CD14-positive monocyte (primary cell): ENCODE measurements around the gene ECEL1. TPM values are rescaled to one million over a fixed set of nuclear protein-coding genes. Genes with fewer than 3 reads are reported as not detected.

ENCODE experiments used
- DNase-seq, 3 donors: peaks; one replicate each; pipeline ENCODE4 v3.0.0-alpha.2; 2011 to 2022
- H2AFZ ChIP-seq: 2 replicates; pipeline ENCODE4 v1.6.0; 2012; ENCODE audit warnings: mild to moderate bottlenecking, low read depth, low read length, inconsistent platforms; ENCODE audit not compliant: insufficient read depth, poor library complexity, severe bottlenecking
- H3K27ac ChIP-seq, 2 donors: 1 replicate in 1 of 2; 2 replicates in 1 of 2; pipeline ENCODE4 v1.5.1; 2012 to 2013; ENCODE audit warnings: low read length in 2 of 2, control low read depth in 1 of 2, inconsistent platforms in 1 of 2, low read depth in 1 of 2, mild to moderate bottlenecking in 1 of 2
- H3K27me3 ChIP-seq, 2 donors: one replicate each; pipeline versions ENCODE4 v1.6.0 to v1.6.1; 2011 to 2013; ENCODE audit warnings: low read length in 2 of 2; ENCODE audit not compliant: control insufficient read depth in 2 of 2, insufficient read depth in 2 of 2
- H3K36me3 ChIP-seq, 2 donors: replicated peaks in 1 of 2; 1 replicate in 1 of 2; 2 replicates in 1 of 2; pipeline versions ENCODE4 v1.5.1 to v1.6.1; 2012 to 2013; ENCODE audit warnings: low read length in 2 of 2, control low read depth in 1 of 2, inconsistent platforms in 1 of 2, mild to moderate bottlenecking in 1 of 2; ENCODE audit not compliant: insufficient read depth in 2 of 2, control insufficient read depth in 1 of 2
- H3K4me1 ChIP-seq, 2 donors: 1 replicate in 1 of 2; 2 replicates in 1 of 2; pipeline versions ENCODE4 v1.5.1 to v1.6.1; 2012 to 2013; ENCODE audit warnings: low read length in 2 of 2, control low read depth in 1 of 2, inconsistent platforms in 1 of 2, mild to moderate bottlenecking in 1 of 2, moderate library complexity in 1 of 2; ENCODE audit not compliant: insufficient read depth in 2 of 2, control insufficient read depth in 1 of 2
- H3K4me2 ChIP-seq: replicated peaks from 2 replicates; pipeline ENCODE3; 2012; ENCODE audit warnings: low read length, moderate library complexity, mild to moderate bottlenecking; ENCODE audit not compliant: poor library complexity, severe bottlenecking; ENCODE audit errors: extremely low read depth
- H3K4me3 ChIP-seq, 3 experiments: fragments of 200-600 bp in 1 of 3; sonication (generic) in 1 of 3; replicated peaks in 1 of 3; 1 replicate in 2 of 3; 2 replicates in 1 of 3; pipeline ENCODE4 v1.5.1; 2011 to 2013; ENCODE audit warnings: low read length in 3 of 3, mild to moderate bottlenecking in 3 of 3, control low read depth in 2 of 3, low read depth in 2 of 3, inconsistent platforms in 1 of 3, moderate library complexity in 1 of 3
- H3K79me2 ChIP-seq: 2 replicates; pipeline ENCODE4 v1.6.0; 2012; ENCODE audit warnings: mild to moderate bottlenecking, control low read depth, inconsistent platforms, low read length, moderate library complexity; ENCODE audit not compliant: insufficient read depth
- H3K9ac ChIP-seq: 2 replicates; pipeline ENCODE4 v1.6.0; 2017; ENCODE audit warnings: low read length, mild to moderate bottlenecking; ENCODE audit not compliant: insufficient read depth, poor library complexity, severe bottlenecking
- H3K9me3 ChIP-seq, 2 donors: replicated peaks in 1 of 2; 1 replicate in 1 of 2; 2 replicates in 1 of 2; pipeline versions ENCODE4 v1.5.1 to v1.6.1; 2012 to 2013; ENCODE audit warnings: low read length in 2 of 2, control low read depth in 1 of 2; ENCODE audit not compliant: control insufficient read depth in 1 of 2, insufficient read depth in 1 of 2
- H4K20me1 ChIP-seq: 2 replicates; pipeline ENCODE4 v1.6.0; 2012; ENCODE audit warnings: mild to moderate bottlenecking, low read length, control low read depth, moderate library complexity; ENCODE audit not compliant: insufficient read depth
- H3K27ac Mint-ChIP-seq, 7 donors: one replicate each; pipeline ENCODE4 v1.8.0; 2020; ENCODE audit warnings: mild to moderate bottlenecking in 7 of 7, mixed read lengths in 7 of 7, moderate library complexity in 6 of 7, inconsistent platforms in 2 of 7
- H3K27me3 Mint-ChIP-seq, 3 donors: one replicate each; pipeline ENCODE4 v1.8.0; 2021 to 2022; ENCODE audit warnings: low read depth in 3 of 3, mild to moderate bottlenecking in 3 of 3, mixed read lengths in 3 of 3, moderate library complexity in 3 of 3, inconsistent platforms in 1 of 3
- H3K36me3 Mint-ChIP-seq, 2 donors: one replicate each; pipeline ENCODE4 v1.8.0; 2020; ENCODE audit warnings: mixed read lengths in 2 of 2, inconsistent platforms in 1 of 2, mild to moderate bottlenecking in 1 of 2
- H3K4me1 Mint-ChIP-seq: one replicate; pipeline ENCODE4 v1.8.0; 2020; ENCODE audit warnings: mild to moderate bottlenecking, mixed read lengths
- H3K4me3 Mint-ChIP-seq, 2 donors: one replicate each; pipeline ENCODE4 v1.8.0; 2020; ENCODE audit warnings: mild to moderate bottlenecking in 2 of 2, mixed read lengths in 2 of 2, moderate library complexity in 1 of 2
- H3K9me3 Mint-ChIP-seq, 7 donors: one replicate each; pipeline ENCODE4 v1.8.0; 2020 to 2022; ENCODE audit warnings: mixed read lengths in 7 of 7, mild to moderate bottlenecking in 6 of 7, moderate library complexity in 6 of 7, inconsistent platforms in 2 of 7
- CTCF ChIP-seq: fragments of 200-600 bp; IDR thresholded peaks from one replicate; pipeline ENCODE4 v1.8.0; 2022; ENCODE audit warnings: antibody characterized with exemption, mild to moderate bottlenecking
- WGBS: methylation state at CpG from one replicate; pipeline ENCODE4 v1.1.5; 2013; ENCODE audit warnings: missing lambda C conversion rate; ENCODE audit not compliant: insufficient coverage; 5-methylcytosine and 5-hydroxymethylcytosine counted together
- intact Hi-C, 2 donors: fragments of 100-400 bp; cut with micrococcal nuclease; formaldehyde crosslinking; loops; one replicate each; pipeline versions ENCODE4 v1.15.0 to v1.15.1; 2023
- polyA plus RNA-seq, 3 donors: library from polyadenylated mRNA; depleted of rRNA in 1 of 3; unstranded in 2 of 3; stranded (reverse) in 1 of 3; fragments of 300-500 nt in 2 of 3; fragments of >200 nt in 1 of 3; fragmentation: Illumina TruSeq in 2 of 3; gene quantifications; 1 replicate in 2 of 3; 2 replicates in 1 of 3; pipeline ENCODE4 v1.2.3, GENCODE V29; 2012 to 2021

ECEL1 gene
- polyA plus RNA-seq, 3 donors, result not detected

GRCh38 chr2:232501331-232501771, 13.7 kb upstream of the ECEL1 start:
- no peak overlapping the region for H3K27ac ChIP-seq
- peaks cover 0 to 6% (median 0%) of the 10 kb centered on the region in 7 donors for H3K9me3 Mint-ChIP-seq
- no peak overlapping the region for H3K9ac ChIP-seq
- no peaks in the 10 kb centered on the region for H3K4me1 ChIP-seq
- H3K4me3 ChIP-seq, result no peak overlapping the region
- H3K36me3 Mint-ChIP-seq, result no peaks in the 10 kb centered on the region
- DNase-seq, result no peak
- H3K4me3 Mint-ChIP-seq, result no peak overlapping the region
- H3K4me1 Mint-ChIP-seq, result peaks cover 2% of the 10 kb centered on the region
- peaks cover 15 to 40% of the 10 kb centered on the region in 2 donors for H3K27me3 ChIP-seq
- no peaks in the 10 kb centered on the region for H3K79me2 ChIP-seq
- H4K20me1 ChIP-seq, result no peaks in the 10 kb centered on the region
- H3K27ac Mint-ChIP-seq, result no peak overlapping the region
- WGBS, result no CpG with 5 or more reads among the region's 9 CpGs
- peaks cover 0 to 11% of the 10 kb centered on the region in 2 donors for H3K9me3 ChIP-seq
- no peak overlapping the region for H2AFZ ChIP-seq
- no peak overlapping the region for H3K4me2 ChIP-seq
- intact Hi-C loops, result no loop called here
- no peaks in the 10 kb centered on the region for H3K36me3 ChIP-seq
- peaks cover 45 to 66% (median 54%) of the 10 kb centered on the region in 3 donors for H3K27me3 Mint-ChIP-seq
- TF ChIP-seq CTCF, result no peak

GRCh38 chr2:232498452-232498851, 10.8 kb upstream of the ECEL1 start:
- 92% methylated on average over 1 of the region's 3 CpGs for WGBS
- Mint-ChIP-seq H3K27me3 (peaks cover 23 to 39% (median 37%) of the 10 kb centered on the region in 3 donors), H3K36me3 (no peaks in the 10 kb centered on the region), H3K4me1 (peaks cover 2% of the 10 kb centered on the region), H3K9me3 (peaks cover 0 to 3% (median 0%) of the 10 kb centered on the region in 7 donors), H3K4me3 (no peak overlapping the region), H3K27ac (no peak overlapping the region)
- H3K79me2 ChIP-seq, result no peaks in the 10 kb centered on the region
- no peaks in the 10 kb centered on the region for H3K4me1 ChIP-seq
- DNase-seq, result no peak
- H3K36me3 ChIP-seq, result no peaks in the 10 kb centered on the region
- no peak overlapping the region for H3K27ac ChIP-seq
- TF ChIP-seq CTCF, result no peak
- no peaks in the 10 kb centered on the region for H3K9me3 ChIP-seq
- H3K4me3 ChIP-seq, result no peak overlapping the region
- no peak overlapping the region for H2AFZ ChIP-seq
- no peaks in the 10 kb centered on the region for H4K20me1 ChIP-seq
- H3K9ac ChIP-seq, result no peak overlapping the region
- intact Hi-C loops, result no loop called here
- no peak overlapping the region for H3K4me2 ChIP-seq
- H3K27me3 ChIP-seq, result peaks cover under 1 to 21% of the 10 kb centered on the region in 2 donors
